Thoracic aorta (tissue), 2 donors: ENCODE measurements around the gene NUAK1. TPM values are rescaled to one million over a fixed set of nuclear protein-coding genes. Genes with fewer than 3 reads are reported as not detected.

Source experiments
- ATAC-seq: fragments of 150-250 bp; one replicate; pipeline ENCODE4 v1.8.0; 2017; ENCODE audit warnings: low read depth; ENCODE audit not compliant: insufficient number of reproducible peaks, low FRiP score
- DNase-seq: peaks from one replicate; pipeline ENCODE4 v3.0.0-alpha.2; 2020; ENCODE audit warnings: low spot score
- H3K27ac ChIP-seq, 2 donors: fragments of 200-600 bp; sonication (generic); 1 replicate in 1 of 2; 2 replicates in 1 of 2; pipeline ENCODE4 v1.5.1; 2016; ENCODE audit warnings: mild to moderate bottlenecking in 2 of 2, moderate library complexity in 2 of 2
- H3K27me3 ChIP-seq: fragments of 200-600 bp; sonication (generic); replicated peaks from 2 replicates; pipeline ENCODE4 v1.6.0; 2016; ENCODE audit warnings: mild to moderate bottlenecking; ENCODE audit not compliant: insufficient read depth
- H3K36me3 ChIP-seq: fragments of 200-600 bp; sonication (generic); one replicate; pipeline ENCODE4 v1.5.1; 2016
- H3K4me1 ChIP-seq, 2 donors: fragments of 200-600 bp; sonication (generic); 1 replicate in 1 of 2; 2 replicates in 1 of 2; pipeline versions ENCODE4 v1.5.1 to v1.6.0; 2016; ENCODE audit warnings: low read depth in 2 of 2, mild to moderate bottlenecking in 1 of 2; ENCODE audit not compliant: control insufficient read depth in 1 of 2
- H3K4me3 ChIP-seq: fragments of 200-600 bp; sonication (generic); 2 replicates; pipeline ENCODE4 v1.5.1; 2016; ENCODE audit warnings: mild to moderate bottlenecking
- H3K9me3 ChIP-seq: fragments of 200-600 bp; sonication (generic); 2 replicates; pipeline ENCODE4 v1.5.1; 2016
- CTCF ChIP-seq: fragments of 200-600 bp; sonication (generic); IDR thresholded peaks from one replicate; pipeline ENCODE4 v1.5.1; 2019; ENCODE audit warnings: antibody characterized with exemption
- total RNA-seq, 2 donors: library from RNA; depleted of rRNA; stranded (reverse); fragments of >200 nt; gene quantifications; one replicate each; pipeline versions ENCODE4 v1.1.0 to v1.2.3, GENCODE V29; 2016

Gene NUAK1
- total RNA-seq, 2 donors from 2014 or later: 20.0 to 31.4 TPM

DNA sequence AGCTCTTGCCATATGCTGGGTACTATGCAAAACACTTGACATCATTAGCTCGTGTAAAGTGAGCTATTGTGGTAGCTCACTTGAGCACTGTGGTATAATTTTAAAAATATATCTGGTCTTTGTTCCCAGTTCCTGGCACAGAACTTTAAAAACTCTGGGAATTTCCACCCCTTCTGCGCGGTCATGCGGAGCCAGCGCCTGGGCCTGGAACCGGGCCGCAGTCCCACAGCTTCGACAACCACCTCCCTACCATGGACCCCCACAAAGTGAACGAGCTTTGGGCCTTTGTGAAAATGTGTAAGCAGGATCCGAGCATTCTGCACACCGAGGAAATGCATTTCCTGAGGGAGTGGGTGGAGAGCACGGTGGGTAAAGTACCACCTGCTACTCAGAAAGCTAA, 123.1 kb downstream of the NUAK1 start:
- no peaks in the 10 kb centered on the region for H3K9me3 ChIP-seq
- DNase-seq (no peak), ATAC-seq (no peak)
- H3K4me1 ChIP-seq: peaks cover under 1 to 7% of the 10 kb centered on the region in 2 donors
- no peak for TF ChIP-seq CTCF
- no peaks in the 10 kb centered on the region for H3K27me3 ChIP-seq
- H3K4me3 ChIP-seq: no peak overlapping the region
- no peaks in the 10 kb centered on the region for H3K36me3 ChIP-seq
- no peak overlapping the region for H3K27ac ChIP-seq

GRCh38 chr12:106013941-106014340, 124.8 kb downstream of the NUAK1 start:
- TF ChIP-seq CTCF: no peak
- no peak for DNase-seq
- no peak for ATAC-seq
- H3K27ac ChIP-seq: no peak overlapping the region
- H3K36me3 ChIP-seq: no peaks in the 10 kb centered on the region
- H3K27me3 ChIP-seq: no peaks in the 10 kb centered on the region
- peaks cover 2 to 7% of the 10 kb centered on the region in 2 donors for H3K4me1 ChIP-seq
- H3K4me3 ChIP-seq: no peak overlapping the region
- H3K9me3 ChIP-seq: no peaks in the 10 kb centered on the region

Other genes with a start within 250 kb of the NUAK1 start
- gene CKAP4, start 109.1 kb upstream of the NUAK1 start, total RNA-seq: 10 to 100 TPM; 81.4 to 85.1 TPM
- gene TCP11L2, start 163.8 kb upstream of the NUAK1 start, total RNA-seq: 10 to 100 TPM; 23.1 to 23.2 TPM
- gene POLR3B, start 218.8 kb upstream of the NUAK1 start, total RNA-seq: 1 to 10 TPM; 7.7 to 7.8 TPM